Muscle layer of duodenum (tissue), 2 donors: ENCODE data around the gene FAM228B.
"Not testable (repeated sequence)": the region's sequence is repeated elsewhere in the genome, so short reads cannot be mapped to it uniquely, and the experiment has no call there.

Experiments used
- H3K27ac ChIP-seq: one replicate; pipeline ENCODE4 v1.7.0; 2013; ENCODE audit warnings: mild to moderate bottlenecking, low read length
- H3K27me3 ChIP-seq: one replicate; pipeline ENCODE4 v1.7.0; 2013; ENCODE audit warnings: low read depth, mild to moderate bottlenecking, control low read depth, low read length
- H3K36me3 ChIP-seq, 2 donors: one replicate each; pipeline ENCODE4 v1.7.0; 2013; ENCODE audit warnings: low read length in 2 of 2, control low read depth in 1 of 2, mild to moderate bottlenecking in 1 of 2; ENCODE audit not compliant: insufficient read depth in 2 of 2, control insufficient read depth in 1 of 2
- H3K4me1 ChIP-seq, 2 donors: one replicate each; pipeline ENCODE4 v1.7.0; 2013; ENCODE audit warnings: low read length in 2 of 2, mild to moderate bottlenecking in 2 of 2, control low read depth in 1 of 2, moderate library complexity in 1 of 2; ENCODE audit not compliant: insufficient read depth in 2 of 2, control insufficient read depth in 1 of 2
- H3K4me3 ChIP-seq, 2 donors: one replicate each; pipeline ENCODE4 v1.7.0; 2013; ENCODE audit warnings: low read length in 2 of 2, low read depth in 1 of 2, mild to moderate bottlenecking in 1 of 2
- H3K9me3 ChIP-seq, 2 donors: one replicate each; pipeline ENCODE4 v1.7.0; 2013; ENCODE audit warnings: low read length in 2 of 2, control low read depth in 1 of 2, mild to moderate bottlenecking in 1 of 2; ENCODE audit not compliant: control insufficient read depth in 1 of 2
- donor health status: healthy.

FAM228B gene

DNA sequence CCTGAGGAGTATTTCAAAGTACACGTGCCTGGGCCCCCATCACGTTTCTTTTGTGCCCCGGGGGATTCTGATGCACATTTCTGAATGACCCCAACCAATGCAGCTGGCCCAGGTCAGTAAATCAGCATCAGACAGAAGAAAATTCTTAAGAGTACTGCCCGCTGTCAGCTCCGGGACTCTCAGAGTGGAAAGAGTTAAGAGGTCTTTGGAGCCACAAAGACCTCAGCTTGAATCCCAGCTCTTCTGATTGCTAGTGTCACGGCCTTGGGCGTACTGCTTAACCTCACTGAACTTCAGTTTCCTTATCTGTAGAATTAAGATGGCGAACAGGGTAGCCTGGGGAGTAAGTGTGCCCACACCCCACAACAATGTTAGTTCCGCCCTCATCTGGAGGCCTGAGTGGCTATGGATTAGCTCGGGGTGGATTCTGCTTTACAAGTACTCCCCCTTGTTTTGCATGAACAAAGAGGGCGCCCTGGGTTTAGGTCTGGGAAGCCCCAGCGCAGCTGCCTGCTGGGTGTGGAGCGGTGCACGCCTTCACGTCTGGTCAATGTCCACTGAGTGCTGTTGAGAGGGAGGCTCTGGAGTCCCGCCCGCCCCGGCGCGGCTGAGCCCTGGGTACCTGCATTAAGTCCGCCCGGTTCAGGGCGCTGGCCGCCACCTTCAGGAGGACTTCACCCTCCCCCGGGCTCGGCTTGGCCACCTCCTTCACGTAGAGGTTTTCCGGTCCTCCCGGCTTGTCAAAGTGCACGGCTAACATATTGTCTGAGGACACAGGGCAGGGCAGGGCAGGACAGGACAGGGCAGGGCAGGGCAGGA, 39.5 kb upstream of the FAM228B start:
- H3K4me1 ChIP-seq, result peaks cover 7 to 20% of the 10 kb centered on the region in 2 donors
- no peaks in the 10 kb centered on the region for H3K9me3 ChIP-seq
- peaks cover 19 to 26% of the 10 kb centered on the region in 2 donors for H3K36me3 ChIP-seq
- H3K27me3 ChIP-seq, result no peaks in the 10 kb centered on the region
- H3K27ac ChIP-seq, result peak overlapping the region; percentile 85
- peak overlapping the region; percentile 56 to 72 for H3K4me3 ChIP-seq

DNA sequence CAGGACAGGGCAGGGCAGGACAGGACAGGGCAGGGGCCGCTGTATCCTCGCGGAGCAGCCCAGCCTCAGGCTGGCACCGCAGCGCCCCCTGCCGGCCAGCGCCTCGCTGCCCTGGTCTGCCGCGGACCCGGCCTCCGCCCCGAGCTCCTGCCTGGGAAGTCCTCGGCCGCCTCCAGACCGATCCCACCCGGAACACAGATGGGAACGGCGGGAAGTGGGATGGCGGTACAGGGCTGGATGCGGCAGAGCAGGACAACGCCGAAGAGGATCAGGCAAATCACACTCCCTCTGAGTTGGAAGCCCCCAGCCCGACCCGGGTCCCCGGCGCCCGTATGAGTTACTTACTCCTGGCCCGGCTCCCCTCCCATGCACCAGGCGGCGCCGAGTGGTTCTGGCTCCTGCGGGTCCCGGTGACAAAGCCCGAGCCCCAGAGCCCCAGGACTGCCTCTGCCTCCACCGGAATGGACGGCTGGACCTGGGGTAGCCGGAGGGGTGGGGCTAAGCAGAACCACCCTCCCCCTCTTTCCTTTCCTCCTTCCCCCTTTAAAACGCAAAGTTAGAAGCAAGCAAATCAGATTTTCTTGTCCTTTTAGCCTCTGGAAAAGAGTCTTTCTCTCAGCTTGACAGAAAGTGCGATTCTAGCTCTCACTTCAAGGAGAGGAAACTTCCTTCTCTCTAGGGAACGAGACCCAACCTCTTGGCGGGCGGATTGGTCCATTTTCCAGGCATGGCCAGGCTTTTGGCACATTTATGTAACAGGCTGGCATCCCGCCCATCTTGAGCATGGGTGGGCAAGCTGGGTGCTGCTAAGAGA, 38.7 kb upstream of the FAM228B start, which contains the start of gene TP53I3:
TP53I3 (minus strand) TSS at position 449 of the 814 bp plus-strand sequence. CDS start 508 bp downstream, outside the sequence.
- peak within 1 kb of the TSS; percentile 90 for H3K27ac ChIP-seq
- peak within 1 kb of the TSS; percentile 72 to 83 for H3K4me3 ChIP-seq
- no peaks in the 10 kb centered on the region for H3K27me3 ChIP-seq
- H3K9me3 ChIP-seq, result no peaks in the 10 kb centered on the region
- H3K4me1 ChIP-seq, result peaks cover 7 to 20% of the 10 kb centered on the region in 2 donors
- H3K36me3 ChIP-seq, result peaks cover 15 to 24% of the 10 kb centered on the region in 2 donors

GRCh38 chr2:24085200-24085489, 38.1 kb upstream of the FAM228B start:
- peaks cover 7 to 20% of the 10 kb centered on the region in 2 donors for H3K4me1 ChIP-seq
- H3K4me3 ChIP-seq, result peak overlapping the region; percentile 72 to 83
- no peaks in the 10 kb centered on the region for H3K9me3 ChIP-seq
- H3K36me3 ChIP-seq, result peaks cover 13 to 20% of the 10 kb centered on the region in 2 donors
- H3K27me3 ChIP-seq, result no peaks in the 10 kb centered on the region
- H3K27ac ChIP-seq, result peak overlapping the region; percentile 90

- H3K9me3 ChIP-seq, result no peaks in the 10 kb centered on the region
- no peaks in the 10 kb centered on the region for H3K27me3 ChIP-seq
- H3K4me3 ChIP-seq, result no peak overlapping the region
- peaks cover 7 to 20% of the 10 kb centered on the region in 2 donors for H3K4me1 ChIP-seq
- H3K27ac ChIP-seq, result no peak overlapping the region
- H3K36me3 ChIP-seq, result peaks cover 7 to 10% of the 10 kb centered on the region in 2 donors
Measured at GRCh38 chr2:24086241-24086640, 37.0 kb upstream of the FAM228B start.

DNA sequence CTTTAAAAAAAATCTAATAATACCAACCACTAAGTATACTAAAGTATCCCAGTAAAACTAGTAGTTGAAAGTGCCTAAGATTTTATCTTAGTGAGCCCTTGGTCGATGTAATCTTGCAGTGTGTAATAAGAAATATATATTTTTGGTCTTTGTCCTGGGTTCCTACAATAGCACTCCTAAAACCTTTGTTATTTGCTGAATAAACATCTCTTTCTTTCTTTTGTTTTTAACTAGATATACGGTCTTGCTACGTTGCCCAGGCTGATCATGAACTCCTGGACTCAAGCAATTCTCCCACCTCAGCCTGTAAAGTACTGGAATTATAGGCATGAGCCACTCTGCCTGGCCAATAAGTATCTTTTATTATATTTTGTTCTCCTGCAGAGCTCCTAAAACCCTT, 36.2 kb upstream of the FAM228B start:
- Histone ChIP-seq H3K27ac (no peak overlapping the region), H3K4me1 (peaks cover 7 to 20% of the 10 kb centered on the region in 2 donors)

GRCh38 chr2:24088821-24089359, 34.4 kb upstream of the FAM228B start:
- no peak overlapping the region for H3K4me3 ChIP-seq
- H3K27ac ChIP-seq, result no peak overlapping the region

More for the DNA sequence above, 36.2 kb upstream of the FAM228B start:
- Histone ChIP-seq H3K4me3 (no peak overlapping the region), H3K9me3 (no peaks in the 10 kb centered on the region), H3K27me3 (no peaks in the 10 kb centered on the region), H3K36me3 (peaks cover 4 to 6% of the 10 kb centered on the region in 2 donors)

DNA sequence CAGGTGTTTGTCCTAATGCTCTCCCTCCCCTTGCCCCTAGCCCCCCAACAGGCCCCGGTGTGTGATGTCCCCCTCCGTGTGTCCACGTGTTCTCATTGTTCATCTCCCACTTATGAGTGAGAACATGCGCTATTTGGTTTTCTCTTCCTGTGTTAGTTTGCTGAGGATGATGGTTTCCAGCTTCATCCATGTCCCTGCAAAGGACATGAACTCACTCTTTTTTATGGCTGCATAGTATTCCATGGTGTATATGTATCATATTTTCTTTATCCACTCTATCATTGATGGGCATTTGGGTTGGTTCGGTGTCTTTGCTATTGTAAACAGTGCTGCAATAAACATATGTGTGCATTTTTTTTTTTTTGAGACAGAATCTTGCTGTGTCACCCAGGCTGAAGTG, 30.0 kb upstream of the FAM228B start:
- H3K27ac ChIP-seq, H3K4me1 ChIP-seq, H3K9me3 ChIP-seq, H3K4me3 ChIP-seq, H3K27me3 ChIP-seq: not testable (repeated sequence)
- H3K36me3 ChIP-seq, result peaks cover 0 to 17% of the 10 kb centered on the region in 2 donors

More at GRCh38 chr2:24088821-24089359, 34.4 kb upstream of the FAM228B start:
- H3K27me3 ChIP-seq, result no peaks in the 10 kb centered on the region
- H3K9me3 ChIP-seq, result no peaks in the 10 kb centered on the region
- peaks cover 4 to 6% of the 10 kb centered on the region in 2 donors for H3K36me3 ChIP-seq
- peaks cover 0 to 8% of the 10 kb centered on the region in 2 donors for H3K4me1 ChIP-seq

GRCh38 chr2:24095171-24095677, 28.0 kb upstream of the FAM228B start:
- not testable (repeated sequence) for H3K27me3 ChIP-seq, H3K9me3 ChIP-seq, H3K27ac ChIP-seq, H3K4me1 ChIP-seq, H3K4me3 ChIP-seq
- peaks cover 0 to 17% of the 10 kb centered on the region in 2 donors for H3K36me3 ChIP-seq

- H3K4me1 ChIP-seq, H3K9me3 ChIP-seq, H3K27ac ChIP-seq, H3K27me3 ChIP-seq, H3K4me3 ChIP-seq: not testable (repeated sequence)
- H3K36me3 ChIP-seq, result peaks cover 0 to 17% of the 10 kb centered on the region in 2 donors
Measured at GRCh38 chr2:24100732-24101131, 22.5 kb upstream of the FAM228B start.

GRCh38 chr2:24101992-24102391, 21.3 kb upstream of the FAM228B start:
- Histone ChIP-seq H3K4me3 (no peak overlapping the region), H3K27ac (no peak overlapping the region), H3K9me3 (peaks cover 0 to 2% of the 10 kb centered on the region in 2 donors), H3K27me3 (no peaks in the 10 kb centered on the region), H3K4me1 (no peaks in the 10 kb centered on the region), H3K36me3 (peaks cover 0 to 10% of the 10 kb centered on the region in 2 donors)

GRCh38 chr2:24102677-24103076, 20.6 kb upstream of the FAM228B start:
- H3K9me3 ChIP-seq, result peaks cover 0 to 2% of the 10 kb centered on the region in 2 donors
- H3K27ac ChIP-seq, result no peak overlapping the region
- peaks cover 0 to 10% of the 10 kb centered on the region in 2 donors for H3K36me3 ChIP-seq
- no peaks in the 10 kb centered on the region for H3K4me1 ChIP-seq
- H3K4me3 ChIP-seq, result no peak overlapping the region
- no peaks in the 10 kb centered on the region for H3K27me3 ChIP-seq
